Measurements from ENCODE around the gene BMPR1A. TPM values are rescaled to one million over a fixed set of nuclear protein-coding genes. Genes with fewer than 3 reads are reported as not detected.

Gene BMPR1A
- total RNA-seq, 1 experiment from 2014 or later, result 42.6 TPM

GRCh38 chr10:86850481-86850880 is 94.1 kb downstream of the BMPR1A start:
- H3K9me2 ChIP-seq (ENCODE audit: insufficient read depth), result no peaks in the 10 kb centered on the region
- TF ChIP-seq REST (IDR thresholded peaks at IDR 0.05; ENCODE audit: low read depth) (no peak), ZFX (IDR thresholded peaks at IDR 0.05) (no peak), ATF3 (IDR thresholded peaks at IDR 0.05) (no peak), CBX3 (IDR thresholded peaks at IDR 0.05; ENCODE audit: low read depth) (no peak), SIN3A (IDR thresholded peaks at IDR 0.05; ENCODE audit: low read depth) (no peak), ELF1 (IDR thresholded peaks at IDR 0.05; ENCODE audit: borderline replicate concordance, low read depth) (no peak), ZNF274 (IDR thresholded peaks at IDR 0.05; ENCODE audit: low read depth, low read length) (no peak)

More at GRCh38 chr10:86850481-86850880, 94.1 kb downstream of the BMPR1A start:
- ChIA-PET RAD21 (ENCODE audit: low non-redundant PET in 1 of 2, low total read pairs in 2 of 2, uncharacterized antibody in 2 of 2, unreplicated experiment in 2 of 2) (no interaction called here), POLR2A (no interaction called here), CTCF (no interaction called here)
- DNase-seq (ENCODE audit: low read depth, low spot score) (no peak), ATAC-seq (no peak)
- Histone ChIP-seq H3K36me3 (ENCODE audit: control insufficient read depth in 1 of 2, insufficient read depth in 2 of 2, low read length in 2 of 2) (no peaks in the 10 kb centered on the region), H3K4me1 (ENCODE audit: control insufficient read depth in 1 of 2, insufficient read depth in 2 of 2, low read length in 2 of 2) (no peaks in the 10 kb centered on the region), H3K27me3 (ENCODE audit: insufficient read depth, low read length) (no peaks in the 10 kb centered on the region), H3K79me2 (ENCODE audit: insufficient read depth, low read length) (no peaks in the 10 kb centered on the region), H3K9ac (ENCODE audit: low read length) (no peak overlapping the region), H3K27ac (ENCODE audit: low read depth, low read length) (no peak overlapping the region), H4K20me1 (ENCODE audit: insufficient read depth) (no peaks in the 10 kb centered on the region), H3K9me3 (ENCODE audit: control insufficient read depth in 1 of 2, insufficient read depth in 1 of 2, low read depth in 1 of 2, low read length in 2 of 2) (no peaks in the 10 kb centered on the region), H2AFZ (ENCODE audit: low read depth, low read length, poor library complexity, severe bottlenecking) (no peak overlapping the region), H3K4me2 (ENCODE audit: low read length) (no peak overlapping the region), H3K4me3 (replicated peaks in 1 of 2; ENCODE audit: low read depth in 1 of 2, low read length in 2 of 2) (no peak overlapping the region)
- BruUV-seq (replicated peaks), result no TSS peak
- intact Hi-C loops (cut with micrococcal nuclease), result no loop called here
